Stimulated activated CD4-positive, alpha-beta T cell treated with anti-CD3 and anti-CD28 coated beads, Interleukin-1b, Interleukin-23, amount 100 ng/mL, for 48 hours (primary cell): ENCODE results near the gene SAMHD1.
"Not testable (repeated sequence)": the region's sequence is repeated elsewhere in the genome, so short reads cannot be mapped to it uniquely, and the experiment has no call there.

Source experiments
- DNase-seq: peaks from one replicate; pipeline ENCODE4 v3.0.0-alpha.2; 2020

The SAMHD1 gene

GRCh38 chr20:36951198-36951978 lies at the start of gene SAMHD1:
SAMHD1 (minus strand) TSS chr20:36951708; CDS start chr20:36951643, 65 bp downstream.
- DNase-seq: peak; percentile 92

- not testable (repeated sequence) for DNase-seq
Observed at GRCh38 chr20:37000171-37000570, 48.7 kb upstream of the SAMHD1 start.

GRCh38 chr20:36998652-36999051 lies 47.1 kb upstream of the SAMHD1 start:
- no peak for DNase-seq

- no peak for DNase-seq
Observed at GRCh38 chr20:36997121-36997520, 45.6 kb upstream of the SAMHD1 start.

GRCh38 chr20:36994221-36994620 lies 42.7 kb upstream of the SAMHD1 start:
- DNase-seq: not testable (repeated sequence)

GRCh38 chr20:36992802-36993334 lies 41.4 kb upstream of the SAMHD1 start:
- no peak for DNase-seq

GRCh38 chr20:36991703-36992102 lies 40.2 kb upstream of the SAMHD1 start:
- no peak for DNase-seq

GRCh38 chr20:36989797-36990196 lies 38.3 kb upstream of the SAMHD1 start:
- DNase-seq: no peak

GRCh38 chr20:36988494-36988966 lies 37.0 kb upstream of the SAMHD1 start:
- no peak for DNase-seq

GRCh38 chr20:36984257-36984638 lies 32.7 kb upstream of the SAMHD1 start:
- no peak for DNase-seq

- DNase-seq: no peak
Observed at GRCh38 chr20:36975099-36975818, 23.8 kb upstream of the SAMHD1 start.

- no peak for DNase-seq
Observed at GRCh38 chr20:36974660-36975059, 23.2 kb upstream of the SAMHD1 start.

GRCh38 chr20:36971103-36971502 lies 19.6 kb upstream of the SAMHD1 start:
- no peak for DNase-seq

GRCh38 chr20:36969478-36970186 lies 18.1 kb upstream of the SAMHD1 start:
- peak; percentile 25 for DNase-seq

GRCh38 chr20:36969051-36969450 lies 17.5 kb upstream of the SAMHD1 start:
- DNase-seq: no peak

GRCh38 chr20:36967636-36968035 lies 16.1 kb upstream of the SAMHD1 start:
- DNase-seq: no peak

GRCh38 chr20:36966965-36967364 lies 15.5 kb upstream of the SAMHD1 start:
- not testable (repeated sequence) for DNase-seq

GRCh38 chr20:36962354-36962941 lies 10.9 kb upstream of the SAMHD1 start:
- not testable (repeated sequence) for DNase-seq

- DNase-seq: no peak
Observed at GRCh38 chr20:36959242-36959641, 7.7 kb upstream of the SAMHD1 start.

- DNase-seq: peak; percentile 46
Observed at GRCh38 chr20:36957875-36958667, 6.6 kb upstream of the SAMHD1 start.

- no peak for DNase-seq
Observed at GRCh38 chr20:36956674-36957073, 5.2 kb upstream of the SAMHD1 start.

GRCh38 chr20:36956016-36956415 lies 4.5 kb upstream of the SAMHD1 start:
- DNase-seq: no peak
